NCI-H460 (cell line): Measurements from ENCODE around the gene CEACAM18. TPM values are rescaled to one million over a fixed set of nuclear protein-coding genes. Genes with fewer than 3 reads are reported as not detected.
A peak's percentile ranks its signal among the peaks of the same experiment; 100 is the strongest.
"Not testable (repeated sequence)": the region's sequence is repeated elsewhere in the genome, so short reads cannot be mapped to it uniquely, and the experiment has no call there.

Experiments
- DNase-seq: peaks from one replicate; pipeline ENCODE4 v3.0.0-alpha.2; 2016; ENCODE audit warnings: low read depth; ENCODE audit errors: extremely low read depth
- total RNA-seq: library from RNA; depleted of rRNA; stranded (reverse); fragments of >200 nt; shearing (Covaris generic); gene quantifications from 2 replicates; pipeline ENCODE4 v1.2.3, GENCODE V29; 2014

CEACAM18 gene
- total RNA-seq, 1 experiment from 2014 or later, result not detected

GRCh38 chr19:51460164-51460992 is 18.0 kb upstream of the CEACAM18 start:
- DNase-seq, result no peak

- DNase-seq, result no peak
Observed at GRCh38 chr19:51461723-51462161, 16.6 kb upstream of the CEACAM18 start.

- no peak for DNase-seq
Observed at GRCh38 chr19:51462276-51462675, 16.1 kb upstream of the CEACAM18 start.

DNA sequence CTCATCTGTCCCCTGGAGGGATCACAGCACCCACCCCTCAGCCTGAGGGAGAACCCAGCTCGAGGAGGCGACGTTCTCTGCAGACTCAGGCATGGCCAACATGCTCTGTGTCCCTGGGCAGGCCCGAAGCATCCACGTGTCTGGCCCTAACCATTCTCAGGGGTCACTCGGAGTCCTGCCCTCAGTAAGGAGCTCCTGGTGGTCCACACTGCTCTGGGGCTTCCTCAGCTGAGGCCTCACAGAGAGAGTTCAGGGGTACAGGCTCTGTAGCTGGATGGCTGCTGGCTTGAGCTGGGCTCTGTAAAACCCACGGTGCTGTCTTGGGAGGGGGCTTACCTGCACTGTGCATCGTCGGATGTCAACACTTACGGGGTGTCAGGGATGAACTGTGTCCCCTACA is 15.7 kb upstream of the CEACAM18 start:
- no peak for DNase-seq

- DNase-seq, result not testable (repeated sequence)
Observed at GRCh38 chr19:51463976-51464581, 14.3 kb upstream of the CEACAM18 start.

DNA sequence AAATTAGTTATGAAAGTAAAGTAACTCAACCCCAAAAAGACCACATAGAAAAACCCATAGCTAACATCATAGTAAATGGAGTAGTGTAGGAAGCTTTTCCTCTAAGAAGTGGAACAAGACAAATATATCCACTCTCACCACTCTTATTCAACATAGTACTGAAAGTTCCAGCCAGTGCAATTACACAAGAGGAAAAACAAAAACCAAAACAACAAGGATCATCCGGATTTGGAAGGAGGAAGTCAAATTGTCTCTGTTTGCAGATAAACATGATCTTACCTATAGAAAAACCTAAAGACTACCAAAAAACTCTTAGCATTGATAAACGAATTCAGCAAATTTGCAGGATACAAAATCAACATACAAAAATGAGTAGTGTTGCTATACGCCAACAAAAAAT is 11.6 kb upstream of the CEACAM18 start:
- no peak for DNase-seq

DNA sequence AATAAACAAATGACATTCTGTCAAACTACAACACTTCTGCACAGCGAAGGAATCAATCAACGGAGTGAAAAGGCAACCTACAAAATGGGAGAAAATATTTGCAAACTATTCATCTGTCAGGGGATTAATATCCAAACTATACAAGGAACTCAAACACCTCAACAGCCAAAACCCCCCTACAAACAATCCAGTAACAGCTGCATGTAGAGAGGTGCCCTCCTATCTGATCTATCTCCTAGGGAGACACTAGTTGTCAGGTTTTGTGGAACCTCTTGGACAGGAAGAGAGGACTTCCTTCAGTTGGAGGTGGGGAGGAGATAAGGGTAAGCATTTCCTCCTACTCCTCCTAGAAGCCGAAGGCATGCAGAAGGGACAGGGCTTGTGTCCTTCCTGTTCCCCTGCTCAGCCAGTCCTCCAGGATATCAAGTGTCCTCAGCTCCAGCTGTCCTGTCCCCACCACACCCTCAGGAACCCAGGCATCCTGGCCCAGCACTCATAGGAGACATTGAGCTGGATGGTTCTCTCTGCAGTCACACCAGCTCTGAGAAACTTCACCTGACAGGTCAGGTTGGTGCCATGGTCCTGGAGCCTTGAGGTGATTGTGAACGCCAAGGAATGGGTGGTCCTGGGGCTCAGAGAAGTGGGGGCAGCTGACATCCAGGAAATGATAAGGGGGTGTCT is 10.3 kb upstream of the CEACAM18 start:
- DNase-seq, result no peak

DNA sequence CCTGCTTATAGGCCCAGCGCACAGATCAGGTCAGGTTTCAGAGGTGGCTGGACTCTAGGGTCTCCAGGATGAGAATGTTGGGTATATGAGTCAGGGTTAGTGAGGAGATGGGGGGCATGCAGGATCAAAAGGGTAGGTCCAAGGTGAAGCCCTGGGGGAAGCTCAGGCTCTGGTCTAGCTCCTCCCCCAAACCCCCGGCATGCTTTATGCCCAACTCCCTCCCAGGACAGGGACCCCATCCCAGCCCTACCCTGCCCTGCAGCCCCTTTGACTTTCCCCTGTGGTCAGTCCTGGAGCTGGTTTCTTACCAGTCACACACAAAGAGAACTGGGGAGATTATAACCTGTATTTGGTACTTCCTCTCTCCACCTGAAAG is 9.8 kb upstream of the CEACAM18 start:
- DNase-seq, result no peak

DNA sequence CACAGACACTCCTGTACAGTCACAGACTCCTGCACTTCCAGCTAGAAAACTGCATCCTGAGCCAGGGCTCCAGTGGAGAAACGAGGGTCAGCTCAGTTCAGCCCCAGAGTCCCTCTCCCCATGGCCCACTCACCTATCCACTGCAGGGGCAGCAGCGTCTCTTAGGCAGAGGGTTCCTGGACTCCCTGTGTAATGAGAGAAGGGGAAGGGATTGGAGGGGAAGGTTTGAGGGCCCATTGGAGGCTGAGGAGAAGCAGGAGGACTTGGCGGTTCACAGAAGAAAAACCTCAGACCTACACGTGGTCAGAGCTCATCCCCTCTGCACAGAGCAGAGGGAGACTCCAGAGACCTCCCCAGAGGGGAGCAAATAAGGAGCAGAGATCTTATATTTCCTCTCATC is 9.2 kb upstream of the CEACAM18 start:
- DNase-seq, result no peak

- DNase-seq, result no peak
Observed at GRCh38 chr19:51469629-51470028, 8.7 kb upstream of the CEACAM18 start.

- DNase-seq, result no peak
Observed at GRCh38 chr19:51470966-51471365, 7.4 kb upstream of the CEACAM18 start.

GRCh38 chr19:51471527-51471926 is 6.8 kb upstream of the CEACAM18 start:
- no peak for DNase-seq

DNA sequence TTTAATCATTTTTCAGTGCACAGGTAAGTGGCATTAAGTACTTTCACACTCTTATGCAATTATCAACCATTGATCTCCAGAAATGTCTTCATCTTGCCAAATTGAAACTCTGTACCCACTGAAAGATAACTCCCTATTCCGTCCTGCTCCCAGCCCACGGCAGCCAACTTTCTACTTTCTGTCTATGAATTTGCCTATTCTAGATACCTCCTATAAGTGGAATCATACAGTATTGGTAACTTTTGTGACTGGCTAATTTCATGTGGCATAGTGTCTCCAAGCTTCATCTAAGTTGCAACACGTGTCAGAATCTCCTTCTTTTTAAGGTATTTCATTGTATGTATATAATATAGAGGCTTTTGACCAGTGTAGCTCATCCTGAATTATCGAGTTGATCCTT is 5.7 kb upstream of the CEACAM18 start:
- DNase-seq, result no peak

DNA sequence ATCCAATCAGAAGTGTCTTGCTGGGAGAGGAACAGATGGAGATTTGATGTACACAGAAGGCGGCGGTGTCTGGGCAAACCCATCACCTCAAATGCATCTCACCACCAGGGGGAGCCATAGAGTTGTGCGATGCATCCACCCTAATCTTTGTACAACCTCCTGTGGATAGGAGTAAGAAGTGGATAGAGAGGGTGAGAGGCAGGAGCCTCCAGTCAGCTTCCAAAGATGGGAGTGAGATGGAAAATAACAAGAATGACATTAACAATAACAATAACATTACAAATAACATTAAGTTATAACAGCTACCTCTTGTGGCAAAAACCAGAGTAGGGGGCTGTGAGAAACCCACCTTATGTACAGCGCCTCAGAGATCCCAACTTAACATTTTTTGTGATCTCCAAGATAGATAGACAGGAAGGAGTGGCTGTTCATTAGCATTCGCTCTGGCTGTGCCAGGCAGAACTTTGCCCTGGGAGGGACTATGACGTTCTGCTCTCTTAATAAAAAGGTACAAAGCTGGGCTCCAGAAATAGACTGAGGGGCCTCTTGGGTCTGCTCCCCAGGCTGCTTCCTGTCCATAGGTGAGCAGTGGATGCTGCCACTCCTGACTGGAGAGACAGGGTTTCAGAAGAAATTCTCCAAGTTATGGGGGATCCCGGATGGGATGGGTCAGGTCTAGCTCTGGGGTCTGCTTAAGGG is 5.2 kb upstream of the CEACAM18 start:
- peak; percentile 59 for DNase-seq

DNA sequence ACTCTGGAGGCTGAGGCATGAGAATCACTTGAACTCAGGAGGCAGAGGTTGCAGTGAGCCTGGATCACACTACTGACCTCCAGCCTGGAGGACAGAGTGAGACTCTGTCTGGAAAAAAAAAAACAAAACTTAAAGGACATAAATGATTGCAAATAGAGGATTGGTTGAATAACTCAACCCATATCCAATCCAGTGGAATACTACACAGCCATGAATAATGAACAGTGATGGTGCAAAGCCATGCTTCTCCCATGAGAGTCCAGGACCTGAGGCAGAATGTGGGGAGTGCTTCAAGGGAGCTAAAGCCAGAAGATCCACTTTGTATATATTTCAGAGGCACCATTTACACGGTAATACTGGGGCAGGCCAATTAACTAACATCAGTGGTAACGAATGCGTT is 2.2 kb upstream of the CEACAM18 start:
- no peak for DNase-seq

DNA sequence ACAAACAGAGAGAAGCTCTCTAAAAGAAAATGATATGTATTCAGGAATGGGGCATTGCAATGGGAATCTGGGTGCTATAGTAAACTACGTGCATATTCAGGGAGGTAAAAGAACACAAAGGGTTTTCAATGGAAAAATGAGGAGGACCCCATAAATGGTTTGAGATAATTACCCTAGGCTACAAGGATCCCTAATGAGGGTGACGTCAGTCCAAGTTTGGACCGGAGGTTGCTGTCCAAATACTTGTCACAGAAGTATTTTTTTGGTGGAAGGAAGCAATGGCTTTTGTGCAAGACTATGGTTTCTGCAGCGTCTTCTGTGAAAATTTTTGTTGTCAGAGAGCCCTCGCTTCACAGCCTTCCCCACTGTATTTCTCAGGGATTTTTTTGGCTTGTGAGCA is 995 bp upstream of the CEACAM18 start:
- no peak for DNase-seq

DNA sequence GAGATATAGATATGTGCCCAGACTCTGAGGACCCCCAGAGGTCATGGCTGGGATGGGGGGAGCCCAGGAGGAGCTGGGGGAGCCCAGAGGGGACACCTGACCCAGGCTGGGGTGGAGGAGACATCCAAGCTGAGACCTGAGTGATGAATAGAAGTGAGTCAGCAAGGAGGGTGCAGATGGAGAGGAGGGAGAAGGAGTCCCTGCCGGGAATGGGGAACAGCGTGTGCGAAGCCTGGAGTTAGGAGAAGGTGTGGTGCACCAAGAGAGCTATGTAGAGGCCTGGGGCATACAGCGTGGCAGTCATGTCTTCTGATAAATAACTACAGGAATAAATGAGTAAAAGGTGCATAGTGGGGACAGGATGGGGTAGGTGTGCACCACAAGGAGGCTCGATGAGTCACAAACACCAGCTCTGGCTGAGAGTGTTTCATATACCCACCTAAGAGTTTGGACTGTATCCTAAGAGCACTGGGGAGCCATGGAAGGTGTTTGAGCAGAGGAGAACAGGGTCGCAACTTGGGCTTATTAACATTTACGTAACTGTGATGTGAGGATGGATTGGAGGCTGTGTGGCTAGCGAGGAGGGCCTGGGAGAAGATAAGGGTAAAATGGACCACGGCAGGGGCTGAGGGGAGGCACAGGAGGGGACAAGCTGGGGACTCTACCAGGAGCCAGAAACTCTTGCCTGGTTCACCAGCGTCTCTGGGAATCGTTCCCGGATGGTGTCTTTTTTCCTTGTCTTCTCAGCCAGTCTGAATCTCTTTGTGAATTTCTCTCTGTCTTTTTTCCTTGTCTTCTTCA is 1.4 kb downstream of the CEACAM18 start:
- DNase-seq, result no peak

DNA sequence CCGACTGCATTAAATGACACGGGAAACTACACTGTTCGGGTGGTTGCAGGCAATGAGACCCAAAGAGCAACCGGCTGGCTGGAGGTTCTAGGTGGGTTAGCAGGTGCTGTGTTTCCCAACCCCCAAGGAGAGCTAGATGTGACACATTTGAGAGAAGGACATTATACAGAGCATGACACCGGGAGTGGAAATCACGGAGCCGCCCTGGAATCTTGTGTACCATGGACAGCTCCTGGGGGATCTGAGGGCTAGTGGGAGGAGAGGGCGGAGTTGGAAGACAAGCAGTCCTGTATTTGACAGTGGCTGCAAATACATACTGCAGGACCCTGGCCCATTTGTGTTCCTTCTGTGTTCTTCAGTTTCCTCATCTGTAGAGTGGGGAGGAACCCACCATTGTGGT is 2.3 kb downstream of the CEACAM18 start:
- DNase-seq, result no peak

- DNase-seq, result no peak
Observed at GRCh38 chr19:51485960-51486660, 7.8 kb downstream of the CEACAM18 start.

DNA sequence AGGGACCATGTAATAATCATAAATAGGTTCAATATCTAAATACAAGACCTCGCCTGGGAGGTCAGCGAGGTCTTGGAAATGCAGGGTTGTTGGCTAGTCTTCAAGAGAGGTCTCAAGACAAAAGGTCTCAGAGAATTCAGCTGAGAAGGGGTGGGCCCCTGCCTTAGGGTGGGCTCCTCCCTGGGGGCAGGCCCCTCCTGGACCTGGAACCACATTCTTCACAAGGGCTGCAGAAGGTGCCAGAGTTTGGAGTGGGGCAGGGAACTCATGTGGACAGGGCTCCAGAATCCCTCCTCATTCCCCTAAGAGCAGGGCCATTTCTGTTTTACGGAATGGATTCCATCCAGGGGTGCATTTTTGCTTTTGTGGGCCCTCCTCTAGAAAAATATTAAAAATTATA is 10.2 kb downstream of the CEACAM18 start:
- DNase-seq, result no peak
